HEK293T (cell line): ENCODE measurements around the gene NDUFAF7.
"Not testable (repeated sequence)": the region's sequence is repeated elsewhere in the genome, so short reads cannot be mapped to it uniquely, and the experiment has no call there.

Source experiments
- CTCF ChIA-PET: fragments of 350-600 bp; formaldehyde crosslinking; extraction: SDS; loops from one replicate; lab custom pipeline; 2021; ENCODE audit warnings: antibody characterized with exemption, inconsistent platforms; lab: Yijun Ruan, JAX
- POLR2A ChIA-PET: fragments of 350-600 bp; formaldehyde crosslinking; extraction: SDS; loops from one replicate; lab custom pipeline; 2020; ENCODE audit warnings: antibody characterized with exemption, inconsistent platforms; lab: Yijun Ruan, JAX
- DNase-seq: peaks from one replicate; pipeline ENCODE4 v3.0.0; 2012; ENCODE audit warnings: mixed read lengths; ENCODE audit errors: extremely low spot score
- ARNT ChIP-seq: fragments of 450-650 bp; IDR thresholded peaks from 2 replicates; pipeline ENCODE4 v1.6.1; 2017; ENCODE audit warnings: mild to moderate bottlenecking
- BHLHE40 ChIP-seq: fragments of 450-650 bp; IDR thresholded peaks from 2 replicates; pipeline ENCODE4 v1.6.1; 2016; ENCODE audit warnings: mild to moderate bottlenecking, moderate library complexity, borderline replicate concordance
- CTBP1 ChIP-seq: fragments of 450-650 bp; IDR thresholded peaks from 2 replicates; pipeline ENCODE4 v1.6.1; 2016; ENCODE audit warnings: borderline replicate concordance
- ELF4 ChIP-seq: fragments of 450-650 bp; IDR thresholded peaks from 2 replicates; pipeline ENCODE4 v1.6.1; 2017; ENCODE audit warnings: antibody characterized with exemption
- FOXA1 ChIP-seq: fragments of 450-650 bp; IDR thresholded peaks from 2 replicates; pipeline ENCODE4 v1.6.1; 2016; ENCODE audit warnings: mild to moderate bottlenecking
- FOXK2 ChIP-seq: fragments of 450-650 bp; IDR thresholded peaks from 2 replicates; pipeline ENCODE4 v1.6.1; 2016; ENCODE audit warnings: mild to moderate bottlenecking
- FOXM1 ChIP-seq: fragments of 450-650 bp; IDR thresholded peaks from 2 replicates; pipeline ENCODE4 v1.6.1; 2017; ENCODE audit warnings: mild to moderate bottlenecking, borderline replicate concordance
- HDGF ChIP-seq: fragments of 450-650 bp; IDR thresholded peaks from 2 replicates; pipeline ENCODE4 v1.6.1; 2017; ENCODE audit warnings: antibody characterized with exemption, borderline replicate concordance
- L3MBTL2 ChIP-seq: fragments of 450-650 bp; conservative IDR thresholded peaks from 2 replicates; pipeline ENCODE4 v1.6.1; 2016; ENCODE audit warnings: mild to moderate bottlenecking
- LEF1 ChIP-seq: fragments of 450-650 bp; IDR thresholded peaks from 2 replicates; pipeline ENCODE4 v1.6.1; 2017; ENCODE audit warnings: mild to moderate bottlenecking, borderline replicate concordance
- NFRKB ChIP-seq: fragments of 450-650 bp; IDR thresholded peaks from 2 replicates; pipeline ENCODE4 v1.6.1; 2016; ENCODE audit warnings: mild to moderate bottlenecking, moderate library complexity
- SP1 ChIP-seq: fragments of 450-650 bp; IDR thresholded peaks from 2 replicates; pipeline ENCODE4 v1.6.1; 2017
- SUZ12 ChIP-seq: fragments of 450-650 bp; IDR thresholded peaks from 2 replicates; pipeline ENCODE4 v1.6.1; 2016; ENCODE audit warnings: mild to moderate bottlenecking
- TARDBP ChIP-seq: fragments of 450-650 bp; IDR thresholded peaks from 2 replicates; pipeline ENCODE4 v1.6.1; 2016
- ZNF384 ChIP-seq: fragments of 450-650 bp; IDR thresholded peaks from 2 replicates; pipeline ENCODE4 v1.6.1; 2016
- TF ChIP-seq, protein P1 (sequence below): fragments of 450-650 bp; IDR thresholded peaks from 2 replicates; pipeline ENCODE4 v1.6.1; 2016

NDUFAF7 gene

DNA sequence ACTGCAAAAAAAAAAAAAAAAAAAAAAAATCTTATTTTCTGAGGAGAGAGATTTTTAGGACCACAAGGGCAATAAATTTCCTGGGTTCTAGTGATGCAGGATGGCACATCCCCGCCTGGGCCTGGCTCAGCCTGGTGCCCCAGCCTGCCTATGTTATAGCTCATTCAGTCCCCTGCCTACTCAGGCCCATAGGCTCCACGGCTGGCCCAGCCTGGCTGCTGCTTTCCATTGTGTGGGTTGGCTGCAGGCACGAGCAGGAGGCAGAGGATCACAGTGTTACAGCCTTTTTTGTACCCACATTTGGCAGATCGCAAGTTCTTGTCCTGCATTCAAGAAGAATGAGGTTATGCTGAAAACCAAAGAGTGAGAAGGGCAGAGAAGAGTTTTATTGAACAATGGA lies 40.2 kb upstream of the NDUFAF7 start:
- DNase-seq, result no peak
- CTCF ChIA-PET, result no interaction called here
- POLR2A ChIA-PET, result interaction anchor here (1.0 kb wide), 1 partner anchor 9 kb away, joined by 3 read pairs; no protein-coding TSS in a partner anchor
- TF ChIP-seq SP1 (no peak), L3MBTL2 (no peak), NFRKB (no peak), FOXA1 (no peak), ARNT (no peak), SUZ12 (no peak), TARDBP (no peak), FOXM1 (no peak), ZNF384 (no peak), FOXK2 (no peak), ELF4 (no peak), LEF1 (no peak), BHLHE40 (no peak), CTBP1 (no peak), HDGF (no peak)
- TF ChIP-seq, protein P1, sequence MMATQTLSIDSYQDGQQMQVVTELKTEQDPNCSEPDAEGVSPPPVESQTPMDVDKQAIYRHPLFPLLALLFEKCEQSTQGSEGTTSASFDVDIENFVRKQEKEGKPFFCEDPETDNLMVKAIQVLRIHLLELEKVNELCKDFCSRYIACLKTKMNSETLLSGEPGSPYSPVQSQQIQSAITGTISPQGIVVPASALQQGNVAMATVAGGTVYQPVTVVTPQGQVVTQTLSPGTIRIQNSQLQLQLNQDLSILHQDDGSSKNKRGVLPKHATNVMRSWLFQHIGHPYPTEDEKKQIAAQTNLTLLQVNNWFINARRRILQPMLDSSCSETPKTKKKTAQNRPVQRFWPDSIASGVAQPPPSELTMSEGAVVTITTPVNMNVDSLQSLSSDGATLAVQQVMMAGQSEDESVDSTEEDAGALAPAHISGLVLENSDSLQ, result no peak

DNA sequence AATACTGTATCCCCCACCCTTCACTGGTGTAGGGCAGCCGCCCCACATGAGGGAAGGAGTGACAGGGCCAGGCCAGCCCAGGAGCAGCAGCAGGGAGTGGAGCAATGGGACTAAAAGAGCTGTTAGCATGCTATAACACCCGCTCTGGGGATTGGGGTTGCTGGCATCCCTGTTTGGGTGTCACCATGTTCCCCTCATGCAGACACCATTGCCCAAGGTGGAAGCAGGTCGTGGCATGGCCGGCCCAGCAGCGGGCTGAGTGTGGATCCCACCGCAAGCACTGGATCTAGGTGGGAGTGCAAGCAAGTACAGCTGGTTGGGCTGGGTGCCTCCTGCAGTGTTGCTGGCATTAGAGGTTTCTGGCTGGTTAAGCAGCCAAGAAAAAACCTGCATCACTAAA lies 39.7 kb upstream of the NDUFAF7 start:
- ChIA-PET CTCF (no interaction called here), POLR2A (interaction anchor here (1.0 kb wide), 1 partner anchor 10 kb away, joined by 3 read pairs; no protein-coding TSS in a partner anchor)
- no peak for DNase-seq
- TF ChIP-seq BHLHE40, result no peak
- TF ChIP-seq ZNF384, result no peak
- no peak for TF ChIP-seq NFRKB
- TF ChIP-seq CTBP1, result no peak
- TF ChIP-seq SUZ12, result no peak
- no peak for TF ChIP-seq SP1
- no peak for TF ChIP-seq HDGF
- no peak for TF ChIP-seq FOXM1
- TF ChIP-seq ELF4, result no peak
- no peak for TF ChIP-seq FOXK2
- TF ChIP-seq, protein P1, result no peak
- TF ChIP-seq FOXA1, result no peak
- no peak for TF ChIP-seq L3MBTL2
- no peak for TF ChIP-seq ARNT
- TF ChIP-seq LEF1, result no peak

DNA sequence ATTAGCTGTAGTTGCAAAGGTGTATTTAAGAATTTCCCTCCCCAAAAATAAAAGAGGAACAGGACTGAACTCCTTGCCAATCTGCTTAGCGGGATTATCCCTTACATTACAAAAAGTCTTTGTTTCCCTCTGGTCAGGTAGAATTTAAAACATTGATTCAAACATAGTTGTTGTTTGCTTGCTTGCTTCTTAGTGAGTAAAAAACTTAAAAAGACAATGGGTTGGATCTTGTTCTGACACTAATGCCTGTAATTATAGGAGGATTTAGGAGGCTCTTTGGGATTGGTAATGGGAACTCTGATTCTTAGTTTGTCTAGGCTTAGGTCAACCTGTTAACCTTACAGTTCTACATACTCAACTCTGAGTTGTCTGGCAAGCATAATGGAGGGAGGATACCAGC lies 38.9 kb upstream of the NDUFAF7 start:
- no peak for DNase-seq
- TF ChIP-seq HDGF (no peak), CTBP1 (no peak), NFRKB (no peak), ARNT (no peak), TARDBP (no peak), LEF1 (no peak), SUZ12 (no peak), ELF4 (no peak), FOXA1 (no peak)
- TF ChIP-seq, protein P1, result no peak
- ChIA-PET CTCF (interaction anchor here (0.7 kb wide), 1 partner anchor 25 kb away, joined by 5 read pairs; no protein-coding TSS in a partner anchor), POLR2A (interaction anchor here (0.8 kb wide), 1 partner anchor 9 kb away, joined by 3 read pairs; no protein-coding TSS in a partner anchor)

DNA sequence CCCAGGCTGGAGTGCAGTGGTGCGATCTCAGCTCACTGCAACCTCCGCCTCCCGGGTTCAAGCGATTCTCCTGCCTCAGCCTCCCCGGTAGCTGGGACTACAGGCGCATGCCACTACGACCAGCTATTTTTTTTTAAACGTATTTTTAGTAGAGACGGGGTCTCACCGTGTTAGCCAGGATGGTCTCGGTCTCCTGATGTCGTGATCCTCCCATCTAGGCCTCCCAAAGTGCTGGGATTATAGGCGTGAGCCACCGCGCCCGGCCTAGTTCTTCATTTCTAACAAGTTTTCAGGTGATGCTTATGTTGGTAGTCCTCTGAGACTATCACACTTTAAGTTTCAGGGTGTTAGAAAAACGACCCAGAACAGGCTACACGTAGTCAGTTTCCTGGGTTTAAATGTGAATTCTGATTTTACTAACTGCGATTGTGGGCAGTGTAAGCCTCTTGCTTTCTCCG lies 35.6 kb upstream of the NDUFAF7 start:
- DNase-seq, POLR2A ChIA-PET, CTCF ChIA-PET: not testable (repeated sequence)

DNA sequence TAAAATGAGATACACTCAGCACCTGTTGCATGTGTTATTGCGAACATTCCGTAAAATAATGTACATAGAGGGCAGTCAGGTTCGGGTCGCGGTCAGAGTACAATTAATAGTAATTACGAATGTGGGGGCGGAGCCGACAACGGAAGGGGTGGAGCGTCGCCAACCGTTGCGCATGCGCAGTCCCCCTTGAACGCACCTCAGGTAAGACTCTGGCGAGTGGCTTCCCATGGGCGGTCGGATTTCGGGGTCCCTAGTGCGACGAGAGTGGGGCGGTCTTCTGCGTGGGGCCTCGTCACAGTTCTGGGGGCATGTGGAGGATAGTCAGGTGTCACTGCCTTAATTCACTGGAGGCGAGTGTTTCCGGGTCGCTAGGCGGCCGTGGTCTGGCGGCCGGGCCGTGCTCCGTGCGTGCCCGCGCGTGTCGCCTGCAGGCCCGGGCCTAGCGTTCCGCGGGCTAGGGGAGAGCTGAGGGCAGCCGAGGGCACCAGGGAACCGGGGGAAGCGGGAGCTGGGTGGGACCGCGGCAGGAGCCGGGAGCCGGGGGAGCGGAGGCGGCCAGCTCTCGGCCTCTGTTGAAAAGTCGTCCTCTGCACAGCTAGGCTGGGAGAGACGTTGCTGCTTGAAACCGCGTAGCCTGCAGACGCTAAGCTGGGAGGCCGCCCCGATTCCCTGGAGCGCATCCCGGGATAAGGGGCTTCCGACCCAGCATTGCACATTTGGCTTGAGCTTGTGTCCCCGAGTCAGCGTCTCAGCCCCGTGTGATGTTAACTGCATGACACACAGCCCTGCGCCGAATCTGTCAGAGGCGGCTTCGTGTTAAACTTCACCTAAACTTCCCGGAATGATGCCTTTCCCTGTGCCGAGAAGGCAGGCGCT lies 34.9 kb upstream of the NDUFAF7 start, which contains the start of gene CEBPZOS:
Gene CEBPZOS (plus strand): TSS at position 177 of the 876 bp plus-strand sequence. CDS start 3,209 bp downstream, outside the sequence.
- DNase-seq, result peak; percentile 85
- no peak for TF ChIP-seq CTBP1
- peak; percentile 63; the same call in 1 of the 2 replicates for TF ChIP-seq L3MBTL2
- no peak for TF ChIP-seq FOXM1
- no peak for TF ChIP-seq LEF1
- TF ChIP-seq HDGF, result no peak
- ChIA-PET POLR2A (interaction anchor here (0.9 kb wide), 2 partner anchors 39 to 40 kb away, joined by 3 to 4 read pairs; partner anchors contain the start of gene EIF2AK2), CTCF (no interaction called here)

DNA sequence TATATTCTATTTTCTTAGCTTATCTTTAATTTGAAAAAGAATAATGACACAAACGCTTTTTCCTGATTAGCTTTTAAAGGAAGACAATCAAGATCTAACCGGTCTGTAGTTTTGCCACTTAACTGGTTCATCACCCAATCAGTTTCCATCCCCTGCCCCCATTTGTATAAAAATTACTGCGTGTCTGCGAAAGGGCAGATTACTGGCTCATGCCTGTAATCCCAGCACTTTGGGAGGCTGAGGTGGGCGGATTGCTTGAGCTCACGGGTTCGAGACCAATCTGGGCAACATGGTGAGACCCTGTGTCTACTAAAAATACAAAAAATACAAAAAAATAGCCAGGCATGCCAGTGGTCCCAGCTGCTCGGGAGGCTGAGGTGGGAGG lies 32.8 kb upstream of the NDUFAF7 start:
- ChIA-PET POLR2A (no interaction called here), CTCF (no interaction called here)
- TF ChIP-seq ARNT (no peak), FOXM1 (no peak), L3MBTL2 (no peak), SUZ12 (no peak), FOXK2 (no peak), CTBP1 (no peak), BHLHE40 (no peak), ZNF384 (no peak), SP1 (no peak)
- TF ChIP-seq, protein P1, result no peak
- no peak for DNase-seq
